Glutamatergic neuron (in vitro differentiated cells): ENCODE data around the gene HOXD8. TPM values are rescaled to one million over a fixed set of nuclear protein-coding genes. Genes with fewer than 3 reads are reported as not detected.
A peak's percentile ranks its signal among the peaks of the same experiment; 100 is the strongest.

ENCODE experiments used
- DNase-seq: peaks from one replicate; pipeline ENCODE4 v3.0.0; 2022
- H3K27ac Mint-ChIP-seq: one replicate; pipeline ENCODE4 v1.8.0; 2020; ENCODE audit warnings: mild to moderate bottlenecking, mixed read lengths, inconsistent platforms; ENCODE audit not compliant: unreplicated experiment
- H3K27me3 Mint-ChIP-seq: one replicate; pipeline ENCODE4 v1.8.0; 2020; ENCODE audit warnings: mild to moderate bottlenecking, moderate library complexity, mixed read lengths, inconsistent platforms; ENCODE audit not compliant: unreplicated experiment
- H3K36me3 Mint-ChIP-seq: one replicate; pipeline ENCODE4 v1.8.0; 2020; ENCODE audit warnings: mild to moderate bottlenecking, mixed read lengths, inconsistent platforms; ENCODE audit not compliant: unreplicated experiment
- H3K4me1 Mint-ChIP-seq: one replicate; pipeline ENCODE4 v1.8.0; 2020; ENCODE audit warnings: mild to moderate bottlenecking, low read depth, mixed read lengths, inconsistent platforms; ENCODE audit not compliant: unreplicated experiment
- H3K4me3 Mint-ChIP-seq: one replicate; pipeline ENCODE4 v1.8.0; 2020; ENCODE audit warnings: mild to moderate bottlenecking, mixed read lengths, inconsistent platforms; ENCODE audit not compliant: unreplicated experiment
- H3K9me3 Mint-ChIP-seq: one replicate; pipeline ENCODE4 v1.8.0; 2020; ENCODE audit warnings: mild to moderate bottlenecking, moderate library complexity, mixed read lengths, inconsistent platforms; ENCODE audit not compliant: unreplicated experiment
- total RNA-seq: library from RNA; stranded (reverse); fragmentation: NEBNext Ultra II Directional; extraction: Animal tissue kit (Norgen Biotek cat#: 25700); gene quantifications from one replicate; pipeline ENCODE4 v1.2.1, GENCODE V29; 2021; ENCODE audit not compliant: unreplicated experiment
- TF ChIP-seq, protein P1 (sequence below): fragments of 200-600 bp; sonication (generic); IDR thresholded peaks from one replicate; pipeline ENCODE4 v1.5.0; 2021; ENCODE audit not compliant: partially characterized antibody, unreplicated experiment

HOXD8 gene
- total RNA-seq, 1 donor from 2014 or later, result 0.27 TPM

GRCh38 chr2:176154576-176155252, 25.2 kb downstream of the HOXD8 start:
- H3K36me3 Mint-ChIP-seq, result no peaks in the 10 kb centered on the region
- no peak overlapping the region for H3K4me3 Mint-ChIP-seq
- TF ChIP-seq, protein P1, sequence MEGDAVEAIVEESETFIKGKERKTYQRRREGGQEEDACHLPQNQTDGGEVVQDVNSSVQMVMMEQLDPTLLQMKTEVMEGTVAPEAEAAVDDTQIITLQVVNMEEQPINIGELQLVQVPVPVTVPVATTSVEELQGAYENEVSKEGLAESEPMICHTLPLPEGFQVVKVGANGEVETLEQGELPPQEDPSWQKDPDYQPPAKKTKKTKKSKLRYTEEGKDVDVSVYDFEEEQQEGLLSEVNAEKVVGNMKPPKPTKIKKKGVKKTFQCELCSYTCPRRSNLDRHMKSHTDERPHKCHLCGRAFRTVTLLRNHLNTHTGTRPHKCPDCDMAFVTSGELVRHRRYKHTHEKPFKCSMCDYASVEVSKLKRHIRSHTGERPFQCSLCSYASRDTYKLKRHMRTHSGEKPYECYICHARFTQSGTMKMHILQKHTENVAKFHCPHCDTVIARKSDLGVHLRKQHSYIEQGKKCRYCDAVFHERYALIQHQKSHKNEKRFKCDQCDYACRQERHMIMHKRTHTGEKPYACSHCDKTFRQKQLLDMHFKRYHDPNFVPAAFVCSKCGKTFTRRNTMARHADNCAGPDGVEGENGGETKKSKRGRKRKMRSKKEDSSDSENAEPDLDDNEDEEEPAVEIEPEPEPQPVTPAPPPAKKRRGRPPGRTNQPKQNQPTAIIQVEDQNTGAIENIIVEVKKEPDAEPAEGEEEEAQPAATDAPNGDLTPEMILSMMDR, result no peak
- no peak overlapping the region for H3K27ac Mint-ChIP-seq
- no peaks in the 10 kb centered on the region for H3K4me1 Mint-ChIP-seq
- peaks cover 36% of the 10 kb centered on the region for H3K27me3 Mint-ChIP-seq
- DNase-seq, result no peak
- peaks cover 8% of the 10 kb centered on the region for H3K9me3 Mint-ChIP-seq

DNA sequence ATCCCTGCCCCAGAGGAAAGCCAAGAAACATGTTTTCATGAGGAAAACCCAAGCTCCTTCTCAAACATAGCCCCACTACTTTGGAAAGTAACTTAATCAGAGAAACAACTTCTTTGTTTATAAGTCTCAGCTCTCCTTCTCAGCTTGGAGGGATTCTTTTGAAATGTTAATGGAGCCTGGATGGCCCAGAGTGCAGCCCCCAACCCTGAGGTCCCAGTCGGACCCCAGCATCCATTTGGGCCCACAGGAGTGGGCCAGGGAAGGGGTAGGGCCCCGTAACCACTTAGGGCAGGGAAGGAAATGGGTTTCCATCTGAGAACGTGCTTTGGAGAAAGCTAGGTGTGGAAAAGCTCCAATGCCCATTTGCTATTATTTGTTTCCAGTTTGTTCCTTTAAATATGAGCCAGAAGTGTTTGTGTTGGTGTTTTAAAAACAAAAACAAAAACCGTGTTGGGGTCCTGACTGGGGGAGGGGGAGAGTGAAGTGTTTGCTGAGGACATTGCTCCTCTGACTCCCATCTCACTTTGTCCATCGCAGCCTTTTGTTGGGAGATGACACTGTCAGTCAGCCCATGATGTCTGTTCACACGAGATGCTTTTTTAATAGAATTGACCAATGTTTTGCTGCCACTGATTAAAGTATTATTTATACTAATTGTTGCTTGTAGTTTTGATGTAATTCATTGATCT, 26.0 kb downstream of the HOXD8 start:
- Mint-ChIP-seq H3K27ac (no peak overlapping the region), H3K9me3 (peaks cover 8% of the 10 kb centered on the region), H3K36me3 (no peaks in the 10 kb centered on the region), H3K4me1 (no peaks in the 10 kb centered on the region), H3K27me3 (peaks cover 31% of the 10 kb centered on the region), H3K4me3 (no peak overlapping the region)
- TF ChIP-seq, protein P1, result no peak
- DNase-seq, result no peak

- H3K4me1 Mint-ChIP-seq, result no peaks in the 10 kb centered on the region
- H3K36me3 Mint-ChIP-seq, result no peaks in the 10 kb centered on the region
- no peak overlapping the region for H3K4me3 Mint-ChIP-seq
- no peak for DNase-seq
- H3K27ac Mint-ChIP-seq, result no peak overlapping the region
- H3K9me3 Mint-ChIP-seq, result peaks cover 10% of the 10 kb centered on the region
- TF ChIP-seq, protein P1, result no peak
- H3K27me3 Mint-ChIP-seq, result peaks cover 29% of the 10 kb centered on the region
These were observed 26.8 kb downstream of the HOXD8 start for GRCh38 chr2:176156301-176156806.

GRCh38 chr2:176156807-176157498, 27.4 kb downstream of the HOXD8 start, which contains the start of gene HOXD3:
Gene HOXD3, plus strand, starts transcription at chr2:176157307. Its CDS starts 11,808 bp downstream, at chr2:176169115.
- H3K9me3 Mint-ChIP-seq, result peaks cover 10% of the 10 kb centered on the region
- no peak for DNase-seq
- peak within 1 kb of the TSS; percentile 61 for H3K4me3 Mint-ChIP-seq
- no peak within 1 kb of the TSS for H3K27ac Mint-ChIP-seq
- no peaks in the 10 kb centered on the region for H3K36me3 Mint-ChIP-seq
- no peaks in the 10 kb centered on the region for H3K4me1 Mint-ChIP-seq
- TF ChIP-seq, protein P1, result no peak
- peaks cover 31% of the 10 kb centered on the region for H3K27me3 Mint-ChIP-seq
